ENCODE measurements around the gene FKBP9.
"Not testable (repeated sequence)": the region's sequence is repeated elsewhere in the genome, so short reads cannot be mapped to it uniquely, and the experiment has no call there.

Gene FKBP9

GRCh38 chr7:32948202-32948601, 9.0 kb upstream of the FKBP9 start:
- FAIRE-seq, result no peak
- DNase-seq (ENCODE audit: insufficient read length, low spot score), result no peak

DNA sequence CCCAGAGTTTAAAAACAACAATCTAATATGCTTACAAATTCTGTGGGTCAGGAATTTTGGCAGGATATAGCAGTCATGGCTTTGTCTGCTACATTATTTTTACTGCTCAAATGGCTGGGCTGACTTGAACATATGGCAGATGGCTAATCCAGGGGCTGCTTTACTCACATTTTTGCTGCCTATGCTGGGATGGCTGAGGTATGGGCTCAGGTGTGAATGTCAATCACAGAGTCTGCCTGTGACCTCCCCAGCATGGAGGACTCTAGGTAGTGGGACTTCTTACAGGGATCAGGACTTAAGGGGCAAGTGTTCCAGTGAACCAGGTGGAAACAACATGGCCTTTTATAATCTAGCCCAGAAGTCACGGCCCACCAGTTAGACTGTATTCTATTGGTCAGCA, 4.4 kb upstream of the FKBP9 start:
- FAIRE-seq, result no peak

GRCh38 chr7:32958046-32959025, 1.1 kb downstream of the FKBP9 start:
- no peak for DNase-seq (ENCODE audit: insufficient read length, low spot score)
- no peak for FAIRE-seq

More for the DNA sequence above, 4.4 kb upstream of the FKBP9 start:
- no peak for DNase-seq (ENCODE audit: insufficient read length, low spot score)

- not testable (repeated sequence) for DNase-seq (ENCODE audit: insufficient read length, low spot score); FAIRE-seq
Observed at GRCh38 chr7:32963880-32964301, 6.7 kb downstream of the FKBP9 start.

- FAIRE-seq, result peak; percentile 90
- DNase-seq (ENCODE audit: insufficient read length, low spot score), result not testable (repeated sequence)
Observed at GRCh38 chr7:32964461-32965159, 7.4 kb downstream of the FKBP9 start.

GRCh38 chr7:32966489-32967267, 9.4 kb downstream of the FKBP9 start:
- DNase-seq (ENCODE audit: insufficient read length, low spot score); FAIRE-seq: not testable (repeated sequence)

DNA sequence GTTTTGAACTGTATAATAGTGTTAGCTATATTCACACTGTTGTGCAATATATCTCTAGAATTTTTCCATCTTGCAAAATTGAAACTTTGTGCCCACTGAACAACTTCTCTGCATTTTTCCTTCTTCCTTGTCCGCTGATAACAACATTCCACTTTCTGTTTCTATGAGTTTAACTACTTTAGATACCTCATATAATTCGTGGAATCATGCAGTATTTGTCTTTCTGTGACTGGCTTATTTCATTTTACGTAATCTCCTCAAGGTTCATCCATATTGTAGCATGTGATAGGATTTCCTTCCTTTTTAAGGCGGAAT, 10.0 kb downstream of the FKBP9 start:
- DNase-seq (ENCODE audit: insufficient read length, low spot score); FAIRE-seq: not testable (repeated sequence)

DNA sequence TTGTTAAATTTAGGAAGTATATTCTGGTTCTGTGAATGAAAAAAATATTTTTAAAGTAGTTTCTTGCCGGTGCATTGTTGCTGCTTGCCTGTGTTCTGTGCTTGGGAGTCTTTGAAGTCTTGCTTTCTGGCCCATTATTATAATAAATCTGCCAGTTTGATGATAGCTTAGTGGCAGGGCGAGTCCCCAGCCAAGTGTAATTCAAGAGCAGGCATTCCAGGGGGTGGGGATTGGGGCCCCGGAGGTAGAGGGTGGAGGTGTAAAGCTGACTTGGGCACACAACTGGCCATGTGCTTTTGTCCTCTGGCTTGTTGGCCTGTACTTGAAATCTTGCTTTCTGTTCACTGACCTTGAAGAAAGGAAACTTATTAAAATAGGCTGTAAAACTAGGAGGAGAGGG, 14.7 kb downstream of the FKBP9 start:
- DNase-seq (ENCODE audit: insufficient read length, low spot score); FAIRE-seq: not testable (repeated sequence)

DNA sequence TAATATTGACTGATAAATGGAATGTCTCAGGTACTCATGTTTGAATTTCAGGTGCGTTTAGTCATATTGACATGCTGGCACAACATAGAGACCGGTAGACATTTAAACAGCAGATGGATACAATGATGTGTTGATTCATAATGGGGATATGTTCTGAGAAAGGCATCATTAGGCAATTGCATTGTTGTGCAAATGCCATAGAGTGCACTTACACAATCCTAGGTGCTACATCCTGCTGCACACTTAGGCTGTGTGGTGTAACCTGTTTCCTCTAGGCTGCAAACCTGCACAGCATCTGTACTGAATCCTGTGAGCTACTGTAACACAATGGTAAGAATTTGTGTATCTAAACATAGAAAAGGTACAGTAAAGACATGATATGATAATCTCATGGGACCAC, 19.9 kb downstream of the FKBP9 start:
- not testable (repeated sequence) for FAIRE-seq; DNase-seq (ENCODE audit: insufficient read length, low spot score)

GRCh38 chr7:32979246-32979645, 22.0 kb downstream of the FKBP9 start:
- not testable (repeated sequence) for DNase-seq (ENCODE audit: insufficient read length, low spot score); FAIRE-seq

- not testable (repeated sequence) for FAIRE-seq; DNase-seq (ENCODE audit: insufficient read length, low spot score)
Observed at GRCh38 chr7:32979902-32980301, 22.7 kb downstream of the FKBP9 start.

GRCh38 chr7:32988148-32988547, 30.9 kb downstream of the FKBP9 start:
- not testable (repeated sequence) for DNase-seq (ENCODE audit: insufficient read length, low spot score)

GRCh38 chr7:32991068-32991585, 33.9 kb downstream of the FKBP9 start:
- not testable (repeated sequence) for FAIRE-seq; DNase-seq (ENCODE audit: insufficient read length, low spot score)

More at GRCh38 chr7:32988148-32988547, 30.9 kb downstream of the FKBP9 start:
- FAIRE-seq, result not testable (repeated sequence)

- FAIRE-seq; DNase-seq (ENCODE audit: insufficient read length, low spot score): not testable (repeated sequence)
Observed at GRCh38 chr7:32991975-32992700, 34.9 kb downstream of the FKBP9 start.

- not testable (repeated sequence) for FAIRE-seq; DNase-seq (ENCODE audit: insufficient read length, low spot score)
Observed at GRCh38 chr7:32992750-32993149, 35.5 kb downstream of the FKBP9 start.

DNA sequence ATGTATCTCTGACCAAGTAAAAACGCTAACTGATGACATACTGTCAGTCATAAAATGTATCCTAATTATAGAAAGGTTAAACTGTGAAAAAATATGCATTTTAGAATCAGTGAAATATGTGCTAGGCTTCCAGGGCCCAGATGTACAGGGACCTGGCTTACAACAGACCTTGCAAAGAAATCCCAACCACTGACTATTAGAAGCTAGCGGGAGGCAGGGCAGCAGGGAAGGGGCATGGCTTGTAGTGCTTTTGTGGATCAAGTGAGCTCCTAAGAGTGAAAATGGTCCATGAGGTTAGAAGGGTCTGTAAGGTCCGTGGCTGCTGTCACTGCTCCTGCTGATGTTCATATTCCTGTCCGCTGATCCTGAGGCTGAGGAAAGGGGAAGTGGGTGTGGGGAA, 40.7 kb downstream of the FKBP9 start:
- not testable (repeated sequence) for DNase-seq (ENCODE audit: insufficient read length, low spot score)
- FAIRE-seq, result peak; percentile 31

DNA sequence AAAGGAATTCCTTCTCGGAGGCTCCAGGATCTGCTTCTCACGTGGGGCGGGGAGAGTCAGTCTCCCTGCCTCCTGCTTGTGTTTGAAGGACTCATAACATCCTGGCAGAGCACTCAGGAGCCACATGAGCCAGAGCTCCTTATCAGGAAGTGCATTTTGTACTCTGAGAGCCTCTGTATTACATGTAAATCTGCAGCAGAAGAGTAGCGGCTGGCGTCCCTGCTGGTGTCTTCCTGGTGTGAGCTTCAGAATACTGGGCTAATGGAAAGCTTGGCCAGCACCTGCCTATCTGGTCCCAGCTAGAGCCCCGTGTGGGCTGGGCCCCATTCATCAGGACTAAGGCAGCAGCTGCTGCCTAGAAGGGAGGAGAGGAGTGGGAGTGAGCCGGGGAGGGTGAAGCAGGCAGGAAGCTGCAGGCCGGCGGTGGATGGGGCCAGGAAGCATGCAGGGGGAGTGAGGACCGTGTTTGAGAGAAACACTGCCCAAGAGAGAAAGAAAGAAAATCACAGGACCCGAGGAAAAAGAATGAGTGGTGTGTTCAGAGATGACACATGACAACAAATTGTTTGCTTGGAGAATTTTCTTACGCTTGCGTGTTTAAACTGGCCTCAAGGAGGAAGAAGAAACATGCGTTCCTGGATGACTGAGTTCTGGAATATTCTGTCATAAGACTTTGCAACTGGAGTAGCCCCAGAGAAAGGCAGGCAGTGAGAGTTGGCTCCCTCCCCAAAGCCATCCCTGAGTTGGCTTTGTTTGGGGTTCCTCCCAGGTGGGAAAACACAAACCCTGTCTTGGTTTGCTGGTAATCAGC, 41.3 kb downstream of the FKBP9 start:
- DNase-seq (ENCODE audit: insufficient read length, low spot score); FAIRE-seq: not testable (repeated sequence)

GRCh38 chr7:32999380-32999779, 42.1 kb downstream of the FKBP9 start:
- FAIRE-seq; DNase-seq (ENCODE audit: insufficient read length, low spot score): not testable (repeated sequence)

DNA sequence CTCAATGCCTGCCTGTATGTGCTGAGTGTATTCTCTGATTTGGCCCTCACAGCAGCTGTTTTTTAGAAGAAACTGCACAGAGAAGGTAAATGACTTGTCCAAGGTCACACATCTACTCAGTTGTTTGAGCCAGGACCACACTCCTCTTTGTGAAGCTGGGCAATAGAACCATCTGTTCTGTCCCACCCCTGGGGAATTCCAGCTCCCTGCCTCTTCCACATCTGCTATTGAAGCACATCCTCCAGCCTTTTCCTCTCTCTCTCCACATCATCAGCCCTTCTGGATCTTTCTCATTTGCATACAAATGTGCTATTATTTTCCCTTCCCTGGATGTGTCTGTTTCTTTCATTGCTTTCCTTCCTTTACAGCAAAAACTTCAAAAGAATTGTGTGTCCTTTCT, 45.9 kb downstream of the FKBP9 start:
- not testable (repeated sequence) for FAIRE-seq; DNase-seq (ENCODE audit: insufficient read length, low spot score)

All from HTR-8/SVneo (cell line).